DND-41 (cell line): ENCODE results near the gene FSIP1.

Source experiments
- ATAC-seq: fragments of 200-7000 bp; cut with Tn5 transposase; 3 replicates; pipeline ENCODE4 v1.9.1; 2021; ENCODE audit warnings: low read depth; ENCODE audit not compliant: insufficient read depth
- DNase-seq: peaks from one replicate; pipeline ENCODE4 v3.0.0-alpha.2; 2020
- H2AFZ ChIP-seq: 2 replicates; pipeline ENCODE4 v1.6.0; 2012; ENCODE audit warnings: low read depth, low read length
- H3K27ac ChIP-seq: 2 replicates; pipeline ENCODE4 v1.5.1; 2012; ENCODE audit warnings: low read length, inconsistent platforms
- H3K27me3 ChIP-seq: fragments of 200-600 bp; sonication (generic); 2 replicates; pipeline ENCODE4 v1.6.0; 2012; ENCODE audit warnings: low read length, mild to moderate bottlenecking, inconsistent platforms; ENCODE audit not compliant: insufficient read depth, poor library complexity
- H3K36me3 ChIP-seq: 2 replicates; pipeline ENCODE4 v1.5.1; 2012; ENCODE audit warnings: low read length, inconsistent platforms; ENCODE audit not compliant: insufficient read depth
- H3K4me1 ChIP-seq: 2 replicates; pipeline ENCODE4 v1.5.1; 2012; ENCODE audit warnings: mild to moderate bottlenecking, low read length; ENCODE audit not compliant: insufficient read depth
- H3K4me2 ChIP-seq: 2 replicates; pipeline ENCODE4 v1.6.0; 2012; ENCODE audit warnings: mild to moderate bottlenecking, moderate library complexity, low read length, inconsistent platforms; ENCODE audit not compliant: insufficient read depth
- H3K4me3 ChIP-seq, 2 experiments: fragments of 200-600 bp in 1 of 2; shearing (Covaris generic) in 1 of 2; 2 replicates each; pipeline ENCODE4 v1.5.1; 2012 to 2016; ENCODE audit warnings: inconsistent platforms in 2 of 2, low read length in 2 of 2, mild to moderate bottlenecking in 2 of 2, low read depth in 1 of 2, moderate library complexity in 1 of 2
- H3K79me2 ChIP-seq: 2 replicates; pipeline ENCODE4 v1.6.0; 2012; ENCODE audit warnings: low read length, inconsistent platforms; ENCODE audit not compliant: insufficient read depth
- H3K9ac ChIP-seq: 2 replicates; pipeline ENCODE4 v1.6.0; 2012; ENCODE audit warnings: low read depth, mild to moderate bottlenecking, inconsistent platforms, low read length, moderate library complexity
- H3K9me3 ChIP-seq: 2 replicates; pipeline ENCODE4 v1.5.1; 2012; ENCODE audit warnings: low read length, moderate library complexity, mild to moderate bottlenecking, inconsistent platforms; ENCODE audit not compliant: insufficient read depth, severe bottlenecking
- H4K20me1 ChIP-seq: 2 replicates; pipeline ENCODE4 v1.6.0; 2012; ENCODE audit warnings: low read length; ENCODE audit not compliant: insufficient read depth
- CTCF ChIP-seq: IDR thresholded peaks from 2 replicates; pipeline ENCODE4 v1.5.1; 2012; ENCODE audit warnings: borderline replicate concordance, low read length, moderate library complexity, mild to moderate bottlenecking; ENCODE audit not compliant: poor library complexity, severe bottlenecking; ENCODE audit errors: extremely low read depth
- EZH2 ChIP-seq: IDR thresholded peaks from 3 replicates; pipeline ENCODE4 v1.6.1; 2012; ENCODE audit warnings: borderline replicate concordance, low read depth, mild to moderate bottlenecking, moderate library complexity, low read length, inconsistent platforms; ENCODE audit not compliant: severe bottlenecking

FSIP1 gene

DNA sequence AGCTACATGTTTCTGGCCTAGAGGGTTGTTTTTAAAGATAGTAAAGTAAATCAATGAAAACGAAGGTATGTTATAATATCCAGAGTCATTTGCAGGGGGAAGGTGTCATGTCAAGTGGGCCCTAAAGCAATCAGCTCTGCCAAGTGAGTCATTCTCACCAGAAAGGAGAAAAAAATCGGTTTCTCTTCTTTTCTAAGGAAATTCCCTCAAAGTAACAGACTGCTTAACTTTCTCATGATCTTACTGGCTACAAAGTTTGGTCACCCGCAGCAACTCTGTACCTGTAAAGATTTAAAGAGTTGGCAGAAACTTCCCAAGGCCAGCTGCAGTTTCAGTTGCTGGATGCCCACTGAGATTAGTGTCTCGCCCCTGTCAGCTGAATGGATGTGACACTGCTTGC lies 5.5 kb upstream of the FSIP1 start:
- H3K9me3 ChIP-seq: no peaks in the 10 kb centered on the region
- peaks cover 22% of the 10 kb centered on the region for H3K4me1 ChIP-seq
- no peak overlapping the region for H3K9ac ChIP-seq
- H3K27me3 ChIP-seq: no peaks in the 10 kb centered on the region
- H3K27ac ChIP-seq: no peak overlapping the region
- DNase-seq (no peak), ATAC-seq (no peak)
- H4K20me1 ChIP-seq: no peaks in the 10 kb centered on the region
- H3K4me2 ChIP-seq: no peak overlapping the region
- H3K4me3 ChIP-seq: no peak overlapping the region
- H2AFZ ChIP-seq: no peak overlapping the region
- H3K79me2 ChIP-seq: peaks cover 11% of the 10 kb centered on the region
- TF ChIP-seq CTCF (no peak), EZH2 (no peak)
- H3K36me3 ChIP-seq: no peaks in the 10 kb centered on the region

DNA sequence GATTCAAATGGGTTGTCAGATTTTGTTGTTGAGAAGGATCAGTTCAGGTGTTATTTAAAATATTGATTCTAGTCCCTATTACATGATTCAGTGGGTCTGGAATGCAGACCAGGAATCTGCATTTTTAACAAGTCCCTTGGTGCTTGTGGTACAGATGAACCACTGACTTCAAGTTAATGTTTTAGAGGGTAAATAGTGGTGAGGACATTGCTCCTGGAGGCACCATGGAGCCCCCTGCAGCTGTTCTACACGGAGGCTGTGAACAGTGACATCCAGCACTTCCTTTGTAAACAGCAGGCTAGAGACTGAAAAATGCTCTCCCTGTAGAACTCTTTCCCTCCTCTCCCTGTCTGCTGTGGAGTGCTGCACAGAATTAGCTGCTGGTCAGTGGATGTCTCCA lies 4.8 kb upstream of the FSIP1 start:
- TF ChIP-seq CTCF (no peak), EZH2 (no peak)
- H3K9ac ChIP-seq: no peak overlapping the region
- no peaks in the 10 kb centered on the region for H3K9me3 ChIP-seq
- no peaks in the 10 kb centered on the region for H3K27me3 ChIP-seq
- H3K36me3 ChIP-seq: no peaks in the 10 kb centered on the region
- H3K79me2 ChIP-seq: peaks cover 15% of the 10 kb centered on the region
- DNase-seq: no peak
- H2AFZ ChIP-seq: no peak overlapping the region
- H3K4me2 ChIP-seq: no peak overlapping the region
- H3K27ac ChIP-seq: no peak overlapping the region
- H4K20me1 ChIP-seq: no peaks in the 10 kb centered on the region
- ATAC-seq: no peak
- H3K4me1 ChIP-seq: peaks cover 22% of the 10 kb centered on the region
- H3K4me3 ChIP-seq: no peak overlapping the region

DNA sequence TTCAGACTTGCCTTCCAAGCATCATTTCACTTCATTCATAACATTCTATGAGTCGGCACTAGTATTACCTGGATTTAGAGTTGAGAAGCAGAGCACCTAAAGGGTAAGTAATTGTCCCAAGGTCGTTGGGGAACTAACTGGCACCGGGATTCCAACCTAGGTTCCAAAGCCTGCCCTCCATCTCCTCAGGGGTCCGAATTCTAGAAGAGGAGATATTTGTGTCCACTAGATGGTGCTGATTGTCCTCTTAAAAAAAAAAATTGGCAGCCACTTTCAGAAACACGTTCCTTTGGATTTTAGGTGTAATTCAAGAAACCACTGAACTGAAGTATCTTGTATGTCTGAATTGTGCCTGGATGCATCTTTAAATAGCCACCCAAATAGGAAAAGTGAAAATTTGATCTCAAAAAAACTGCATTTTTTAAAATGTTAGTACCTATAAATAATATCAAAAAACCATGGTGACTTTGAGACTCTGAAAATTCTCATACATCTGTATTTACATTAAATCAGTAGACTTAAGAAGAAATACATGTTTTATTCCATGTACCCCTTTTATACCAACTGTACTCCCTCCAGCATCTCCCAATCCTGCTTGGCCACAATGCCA lies 3.9 kb upstream of the FSIP1 start:
- peaks cover 15% of the 10 kb centered on the region for H3K79me2 ChIP-seq
- no peak overlapping the region for H2AFZ ChIP-seq
- ATAC-seq (no peak), DNase-seq (no peak)
- no peak overlapping the region for H3K4me2 ChIP-seq
- TF ChIP-seq CTCF: peak; percentile 67
- TF ChIP-seq EZH2: no peak
- H3K4me3 ChIP-seq: no peak overlapping the region
- no peaks in the 10 kb centered on the region for H3K9me3 ChIP-seq
- no peak overlapping the region for H3K9ac ChIP-seq
- H4K20me1 ChIP-seq: no peaks in the 10 kb centered on the region
- H3K27me3 ChIP-seq: no peaks in the 10 kb centered on the region
- H3K4me1 ChIP-seq: peaks cover 29% of the 10 kb centered on the region
- no peaks in the 10 kb centered on the region for H3K36me3 ChIP-seq
- H3K27ac ChIP-seq: no peak overlapping the region
